HCEC 1CT (cell line): Measurements from ENCODE around the gene NSUN2.

ENCODE experiments used
- DNase-seq: peaks from one replicate; pipeline ENCODE4 v3.0.0-alpha.2; 2017

The NSUN2 gene

DNA sequence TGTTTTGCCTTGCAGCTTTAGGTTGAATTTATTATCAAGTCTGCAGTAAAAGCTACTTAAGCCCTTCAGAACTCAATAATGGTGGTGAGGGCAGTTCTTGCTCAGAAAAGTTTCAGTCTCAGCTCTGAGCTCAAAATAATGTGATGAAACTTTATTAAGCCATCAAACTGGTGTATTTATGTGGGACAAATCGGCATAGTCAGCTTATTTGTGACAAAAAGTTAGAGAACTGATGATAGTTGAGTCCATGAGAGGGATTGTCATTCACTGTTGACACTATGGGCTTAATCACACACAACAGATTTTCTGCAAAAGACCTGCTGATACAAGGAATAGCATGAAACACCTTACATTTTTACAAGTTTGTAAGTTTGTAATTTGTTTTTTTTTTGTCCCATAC is 9.8 kb upstream of the NSUN2 start:
- no peak for DNase-seq

GRCh38 chr5:6638236-6638635 is 5.4 kb upstream of the NSUN2 start:
- DNase-seq, result no peak

DNA sequence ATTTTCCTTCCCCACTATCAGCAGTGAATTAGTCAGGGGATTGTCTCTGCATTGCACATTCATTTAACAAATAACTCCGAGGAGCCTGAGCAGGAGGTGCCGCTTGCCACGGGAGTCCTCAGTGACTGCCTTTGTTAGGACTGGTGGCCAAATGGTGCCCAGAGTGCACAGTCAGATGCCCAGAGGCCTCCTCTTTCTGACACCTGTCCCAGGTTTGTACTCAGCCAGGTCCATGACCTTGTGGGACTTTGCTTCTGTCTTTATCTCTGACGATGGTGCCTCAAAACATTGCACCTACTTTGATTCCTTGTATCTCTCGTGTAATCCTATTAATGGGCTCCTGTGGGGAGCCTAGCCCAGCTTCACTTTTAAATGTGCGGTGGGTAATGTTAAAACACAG is 4.7 kb upstream of the NSUN2 start:
- no peak for DNase-seq

DNA sequence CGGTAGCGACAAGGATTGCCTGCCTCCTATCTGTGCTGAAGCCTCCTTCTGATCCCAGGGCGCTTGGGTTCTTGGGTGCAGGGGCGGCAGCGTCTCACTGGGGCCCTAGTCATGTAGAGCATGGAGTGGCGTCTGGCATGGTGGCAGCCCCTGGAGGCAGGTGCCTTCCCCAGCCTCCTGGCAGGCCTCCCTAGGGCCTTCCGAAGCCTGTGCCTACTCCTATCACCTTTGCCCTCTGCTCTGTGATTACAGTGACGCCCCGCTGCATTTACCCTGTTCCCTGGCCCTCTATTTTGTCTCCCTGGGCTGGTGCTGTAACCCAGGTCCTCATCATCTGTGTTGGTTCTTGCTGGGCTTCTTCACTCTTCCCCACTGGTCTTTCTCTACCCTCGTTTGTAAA is 4.2 kb upstream of the NSUN2 start:
- no peak for DNase-seq

DNA sequence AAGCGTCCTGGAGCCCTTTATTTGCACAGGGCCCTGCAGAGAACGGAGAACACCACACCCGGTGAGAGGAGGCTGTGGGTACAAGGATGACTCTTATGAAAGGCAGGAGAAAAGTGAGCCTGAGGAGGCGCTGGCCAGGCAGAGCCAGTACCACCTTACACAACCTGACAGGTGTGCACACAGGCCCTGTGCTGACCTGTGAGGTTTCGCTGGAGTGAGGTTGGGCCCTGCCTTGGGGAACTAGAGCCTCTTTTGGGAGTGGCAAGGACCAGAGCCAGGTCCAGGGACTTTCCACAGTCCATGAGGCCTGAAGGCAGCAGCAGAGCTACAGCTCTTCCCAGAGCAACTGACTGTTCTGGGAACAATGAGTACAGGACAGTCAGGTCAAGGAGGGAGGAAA is 3.4 kb upstream of the NSUN2 start:
- no peak for DNase-seq

GRCh38 chr5:6634788-6635430 is 2.1 kb upstream of the NSUN2 start:
- DNase-seq, result peak; percentile 56

DNA sequence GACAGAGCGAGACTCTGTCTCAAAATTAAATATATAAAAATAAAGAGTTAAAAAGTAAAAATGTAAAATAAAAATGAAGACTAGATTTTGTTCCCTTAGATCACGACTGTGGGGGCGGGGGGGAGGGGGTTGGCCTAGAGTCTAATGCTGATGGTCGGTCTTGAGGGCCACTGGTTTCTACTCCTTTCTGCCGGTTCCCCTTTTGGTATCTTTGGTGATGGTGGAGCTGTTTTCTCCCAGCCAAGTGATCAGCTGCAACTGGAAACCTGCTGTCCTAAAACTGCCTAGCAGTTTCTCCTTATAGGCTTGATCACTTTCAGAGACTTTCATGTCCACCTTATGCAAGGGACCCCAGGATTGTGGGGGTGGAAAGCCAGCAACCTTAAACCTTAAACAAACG is 1.5 kb upstream of the NSUN2 start:
- peak; percentile 14 for DNase-seq

- peak; percentile 49 for DNase-seq
Observed at GRCh38 chr5:6633469-6634245, 813 bp upstream of the NSUN2 start.

DNA sequence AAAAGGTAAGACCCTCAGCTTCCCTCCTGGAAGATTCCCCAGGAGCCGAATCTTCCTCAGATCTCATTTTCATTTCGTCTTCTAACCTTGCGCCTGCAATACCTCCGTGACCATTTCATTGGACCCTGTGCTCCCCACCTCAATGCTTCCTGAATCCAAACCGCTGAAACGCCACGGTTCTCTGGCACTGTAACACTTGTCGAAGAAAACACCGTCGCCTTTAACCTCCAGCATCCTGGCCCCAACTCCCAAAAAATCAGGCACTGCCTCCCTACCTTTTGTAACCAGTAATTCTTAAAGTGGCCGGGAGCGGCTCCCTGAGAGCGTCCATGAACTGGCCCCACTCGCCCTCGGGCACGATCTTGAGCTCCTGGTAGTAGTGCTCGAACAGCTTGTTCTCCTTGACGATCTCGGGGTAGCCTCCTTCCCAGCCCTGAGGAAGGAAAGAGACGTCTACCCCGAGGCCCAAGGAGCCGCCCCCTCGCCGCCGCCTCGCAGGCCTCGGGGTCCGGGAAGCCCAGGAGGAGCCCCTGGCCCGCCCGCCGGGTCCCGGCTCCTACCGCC is 438 bp downstream of the NSUN2 start:
- DNase-seq, result peak; percentile 44

DNA sequence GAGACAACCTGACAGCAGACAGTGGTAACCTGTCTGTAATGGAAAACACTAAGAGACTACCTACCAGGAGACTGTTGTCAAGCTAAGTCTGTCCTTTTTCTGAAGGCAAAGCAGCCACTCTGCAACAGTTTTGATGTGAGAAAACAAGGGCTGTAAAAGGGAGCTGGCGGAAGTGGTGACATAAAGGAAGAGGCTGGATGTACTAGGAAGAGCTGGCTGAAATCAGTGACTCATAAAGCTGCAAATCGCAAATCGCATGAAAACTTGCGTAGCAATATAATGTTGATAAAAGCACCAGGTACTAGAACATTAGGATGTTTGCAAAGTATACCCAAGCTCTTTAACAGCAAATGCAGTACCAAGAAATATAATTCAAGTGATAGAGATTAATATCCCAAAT is 1.4 kb downstream of the NSUN2 start:
- no peak for DNase-seq

DNA sequence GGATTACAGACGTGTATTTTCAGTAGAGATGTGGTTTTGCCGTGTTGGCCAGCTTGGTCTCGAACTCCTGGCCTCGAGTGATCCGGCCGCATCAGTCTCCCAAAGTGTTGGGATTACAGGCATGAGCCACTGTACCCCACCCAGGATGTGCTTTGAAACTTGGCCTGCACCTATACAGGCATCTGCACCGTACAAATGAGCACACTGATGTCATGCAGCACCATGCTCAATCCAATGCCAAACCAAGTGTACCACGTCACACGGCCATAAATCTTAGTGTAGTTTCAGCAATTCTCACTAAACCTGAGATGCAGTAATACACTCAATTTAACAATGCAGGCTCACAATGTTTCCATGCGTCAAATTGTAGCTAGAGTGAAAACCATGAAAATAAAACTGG is 6.3 kb downstream of the NSUN2 start:
- no peak for DNase-seq

DNA sequence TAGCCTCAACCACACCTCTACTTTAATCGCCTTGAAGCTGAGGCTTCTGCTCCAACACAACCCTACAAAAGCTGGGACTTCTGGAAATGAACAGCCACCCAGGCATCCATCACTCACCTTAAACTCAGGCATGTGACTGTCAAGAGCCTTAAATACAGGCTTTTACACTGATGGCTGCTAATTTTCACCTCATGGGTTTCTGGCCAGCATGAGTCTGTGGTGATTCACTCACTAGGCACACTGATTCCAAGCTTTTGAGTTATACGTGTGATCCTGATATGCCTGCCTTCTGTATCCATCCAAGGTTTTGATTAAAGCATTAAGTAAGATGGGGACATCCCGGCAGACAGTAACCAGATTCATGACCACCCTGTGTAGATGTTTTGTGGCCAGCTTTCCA is 8.9 kb downstream of the NSUN2 start:
- DNase-seq, result no peak

- no peak for DNase-seq
Observed at GRCh38 chr5:6623228-6623627, 9.6 kb downstream of the NSUN2 start.

GRCh38 chr5:6616632-6617031 is 16.2 kb downstream of the NSUN2 start:
- DNase-seq, result no peak

DNA sequence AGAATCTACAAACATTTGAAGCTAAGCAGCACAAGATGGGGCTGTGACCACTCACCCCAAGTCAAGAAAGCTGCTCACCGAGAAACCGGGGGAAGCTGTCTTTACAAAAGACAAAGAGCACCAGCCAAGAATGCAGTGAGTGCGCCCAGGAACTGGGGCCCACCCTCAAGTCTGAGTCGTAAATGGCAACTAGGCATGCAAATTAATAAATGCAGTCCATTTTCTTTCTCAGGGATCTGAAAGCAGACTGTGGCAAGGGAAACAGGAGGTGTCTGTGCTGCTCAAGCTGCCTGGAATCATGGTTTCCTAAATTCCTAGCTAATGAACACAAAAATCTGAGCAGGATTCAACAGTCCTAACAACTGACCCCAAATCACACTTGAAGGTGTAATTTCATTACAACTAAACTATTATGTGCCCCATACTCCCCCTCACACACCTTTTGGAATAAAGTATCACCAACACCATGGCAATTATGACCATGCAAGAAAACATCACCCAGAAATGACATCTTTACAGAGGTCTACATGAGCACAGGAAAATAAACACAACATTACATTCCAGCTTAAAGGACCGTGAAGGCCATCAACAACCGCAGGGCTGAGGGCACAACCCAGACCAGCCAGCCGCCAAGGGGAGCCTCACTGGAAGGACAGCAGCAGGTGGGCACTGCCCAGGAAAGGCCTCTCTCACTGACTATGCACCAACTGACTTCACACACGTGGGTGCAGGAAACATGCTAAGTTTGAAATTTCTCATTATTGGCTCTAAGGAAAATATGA is 17.6 kb downstream of the NSUN2 start:
- DNase-seq, result no peak

- no peak for DNase-seq
Observed at GRCh38 chr5:6611334-6612256, 21.2 kb downstream of the NSUN2 start.

DNA sequence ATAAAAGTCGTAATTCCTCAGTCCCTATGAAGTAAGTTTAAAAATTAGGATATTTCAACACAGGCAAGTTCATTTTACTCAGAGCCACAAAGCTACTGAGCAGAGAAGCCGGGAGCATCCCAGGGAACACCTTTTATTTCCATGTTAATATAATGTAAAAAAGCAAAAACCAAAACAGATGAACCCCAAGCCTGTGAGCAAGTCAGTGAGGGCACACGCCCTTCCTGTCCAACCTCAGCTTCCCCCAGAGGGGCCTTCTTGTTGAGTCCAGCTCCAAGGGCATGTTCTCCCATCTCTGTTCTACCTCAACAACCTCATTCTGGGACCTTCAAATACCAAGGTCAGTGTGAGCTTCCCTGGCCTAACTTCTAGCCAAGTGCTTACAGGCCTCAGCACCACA is 24.8 kb downstream of the NSUN2 start:
- no peak for DNase-seq

- DNase-seq, result no peak
Observed at GRCh38 chr5:6607559-6607936, 25.3 kb downstream of the NSUN2 start.

DNA sequence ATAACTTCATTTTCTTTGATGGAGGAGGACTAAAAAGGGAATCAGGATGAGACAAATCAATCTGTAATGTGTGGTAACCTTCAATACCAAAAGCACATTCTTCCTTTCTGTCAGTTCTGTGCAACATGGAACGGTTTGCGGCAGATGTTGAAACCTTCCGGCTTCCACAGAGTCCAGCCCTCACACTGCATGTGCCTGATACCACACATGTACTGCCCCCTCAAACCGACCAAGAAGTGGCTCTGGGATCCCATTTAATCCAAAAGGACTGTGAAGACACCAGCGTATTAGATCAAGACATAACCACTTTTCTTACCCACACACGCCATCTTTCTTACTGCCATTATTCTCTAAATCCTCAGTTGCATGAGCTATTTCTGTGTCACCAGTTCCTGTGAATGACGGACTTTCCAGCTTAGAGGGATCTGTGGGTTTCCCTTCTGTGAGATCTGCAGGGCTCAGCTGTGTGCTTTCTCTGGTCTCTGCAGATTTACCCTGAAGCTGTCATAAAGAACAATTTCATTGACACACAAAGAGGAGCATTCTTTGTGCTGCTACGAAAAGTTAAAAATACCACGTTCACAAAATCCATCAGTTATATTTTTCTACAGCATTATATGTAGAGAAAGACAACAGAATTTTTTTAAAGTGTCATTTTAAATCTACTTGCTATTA is 25.8 kb downstream of the NSUN2 start:
- DNase-seq, result no peak

DNA sequence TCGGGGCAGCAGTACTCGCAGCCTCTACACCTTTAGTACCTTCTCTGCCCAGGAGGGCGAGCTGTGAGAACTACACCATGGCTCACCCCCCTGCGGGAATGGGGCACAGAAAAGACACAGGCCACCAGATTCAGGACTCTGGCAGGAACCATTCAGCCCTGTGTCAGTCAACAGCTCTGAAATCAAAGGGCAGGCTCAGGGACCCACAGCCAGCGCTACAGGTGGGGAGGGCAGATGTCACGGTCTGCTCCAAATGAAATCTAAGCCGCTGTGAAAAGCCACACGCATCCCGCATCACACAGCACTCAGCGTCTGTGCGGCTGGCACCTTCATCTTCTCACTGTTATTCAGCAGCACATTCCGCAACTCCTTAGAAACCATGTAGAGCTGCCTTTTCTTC is 27.9 kb downstream of the NSUN2 start:
- DNase-seq, result no peak

GRCh38 chr5:6604341-6604740 is 28.5 kb downstream of the NSUN2 start:
- no peak for DNase-seq

- no peak for DNase-seq
Observed at GRCh38 chr5:6603643-6604042, 29.2 kb downstream of the NSUN2 start.
